ENCODE results near the gene PXDN. TPM values are rescaled to one million over a fixed set of nuclear protein-coding genes. Genes with fewer than 3 reads are reported as not detected.

PXDN gene
- total RNA-seq, 1 experiment from 2014 or later, result 96.1 TPM

DNA sequence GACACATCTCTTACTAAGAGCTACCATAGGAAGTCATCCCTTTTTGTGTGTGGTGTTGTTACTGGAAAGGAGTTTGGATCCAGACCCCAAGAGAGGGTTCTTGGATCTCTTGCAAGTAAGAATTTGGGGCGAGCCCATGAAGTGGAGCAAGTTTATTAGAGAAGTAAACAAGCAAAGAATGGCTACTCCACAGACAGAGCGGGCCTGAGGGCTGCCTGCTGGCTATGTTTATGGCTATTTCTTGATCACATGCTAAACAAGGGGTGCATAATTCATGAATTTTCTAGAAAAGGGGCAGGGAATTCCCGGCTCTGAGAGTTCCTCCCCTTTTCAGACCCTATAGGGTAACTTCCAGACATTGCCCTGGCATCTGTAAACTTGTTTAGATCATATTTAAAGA lies 30.6 kb upstream of the PXDN start:
- Mint-ChIP-seq H3K27ac (ENCODE audit: low read depth, unreplicated experiment) (no peak overlapping the region), H3K27me3 (ENCODE audit: insufficient read depth, unreplicated experiment) (peaks cover 24% of the 10 kb centered on the region), H3K4me3 (ENCODE audit: unreplicated experiment) (no peak overlapping the region), H3K4me1 (ENCODE audit: insufficient read depth, unreplicated experiment) (no peaks in the 10 kb centered on the region), H3K36me3 (ENCODE audit: insufficient read depth, unreplicated experiment) (no peaks in the 10 kb centered on the region), H3K9me3 (ENCODE audit: unreplicated experiment) (no peaks in the 10 kb centered on the region)
- CTCF ChIA-PET, result no interaction called here
- no TSS peak for BruUV-seq (replicated peaks)
- DNase-seq (ENCODE audit: unreplicated experiment), result no peak
- intact Hi-C loops (cut with micrococcal nuclease), result no loop called here
- TF ChIP-seq, protein P1, sequence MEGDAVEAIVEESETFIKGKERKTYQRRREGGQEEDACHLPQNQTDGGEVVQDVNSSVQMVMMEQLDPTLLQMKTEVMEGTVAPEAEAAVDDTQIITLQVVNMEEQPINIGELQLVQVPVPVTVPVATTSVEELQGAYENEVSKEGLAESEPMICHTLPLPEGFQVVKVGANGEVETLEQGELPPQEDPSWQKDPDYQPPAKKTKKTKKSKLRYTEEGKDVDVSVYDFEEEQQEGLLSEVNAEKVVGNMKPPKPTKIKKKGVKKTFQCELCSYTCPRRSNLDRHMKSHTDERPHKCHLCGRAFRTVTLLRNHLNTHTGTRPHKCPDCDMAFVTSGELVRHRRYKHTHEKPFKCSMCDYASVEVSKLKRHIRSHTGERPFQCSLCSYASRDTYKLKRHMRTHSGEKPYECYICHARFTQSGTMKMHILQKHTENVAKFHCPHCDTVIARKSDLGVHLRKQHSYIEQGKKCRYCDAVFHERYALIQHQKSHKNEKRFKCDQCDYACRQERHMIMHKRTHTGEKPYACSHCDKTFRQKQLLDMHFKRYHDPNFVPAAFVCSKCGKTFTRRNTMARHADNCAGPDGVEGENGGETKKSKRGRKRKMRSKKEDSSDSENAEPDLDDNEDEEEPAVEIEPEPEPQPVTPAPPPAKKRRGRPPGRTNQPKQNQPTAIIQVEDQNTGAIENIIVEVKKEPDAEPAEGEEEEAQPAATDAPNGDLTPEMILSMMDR (IDR thresholded peaks at IDR 0.05; ENCODE audit: unreplicated experiment), result no peak
- POLR2A ChIA-PET, result no interaction called here

DNA sequence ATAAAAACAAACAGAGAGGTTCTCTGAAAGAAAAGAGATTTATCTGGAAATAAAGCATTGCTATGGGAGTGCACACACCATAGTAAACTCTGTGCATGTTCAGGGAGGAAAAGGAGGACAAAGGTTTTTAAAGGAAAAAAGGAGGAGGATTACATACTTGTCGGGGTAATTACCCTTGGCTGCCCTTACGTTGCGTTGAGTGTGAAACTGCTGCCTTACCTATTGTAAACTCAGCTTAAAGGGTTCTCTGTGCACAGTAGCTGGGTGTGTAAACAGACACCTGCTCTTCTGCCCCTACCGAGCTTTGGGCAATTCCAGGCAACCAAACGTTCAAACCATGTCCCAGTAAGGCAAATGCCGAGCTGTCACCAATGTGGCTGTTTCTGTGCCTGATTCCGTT lies 29.6 kb upstream of the PXDN start:
- H3K27me3 Mint-ChIP-seq (ENCODE audit: insufficient read depth, unreplicated experiment), result peaks cover 15% of the 10 kb centered on the region
- H3K4me3 Mint-ChIP-seq (ENCODE audit: unreplicated experiment), result no peak overlapping the region
- DNase-seq (ENCODE audit: unreplicated experiment), result no peak
- H3K36me3 Mint-ChIP-seq (ENCODE audit: insufficient read depth, unreplicated experiment), result no peaks in the 10 kb centered on the region
- POLR2A ChIA-PET, result interaction anchor here (1.1 kb wide), 1 partner anchor 21 kb away, joined by 3 read pairs; no protein-coding TSS in a partner anchor
- H3K27ac Mint-ChIP-seq (ENCODE audit: low read depth, unreplicated experiment), result no peak overlapping the region
- TF ChIP-seq, protein P1 (IDR thresholded peaks at IDR 0.05; ENCODE audit: unreplicated experiment), result no peak
- BruUV-seq (replicated peaks), result no TSS peak
- CTCF ChIA-PET, result interaction anchor here (0.6 to 1.2 kb wide), 2 partner anchors 44 to 1589 kb away, joined by 4 read pairs; no protein-coding TSS in a partner anchor
- no peaks in the 10 kb centered on the region for H3K9me3 Mint-ChIP-seq (ENCODE audit: unreplicated experiment)
- H3K4me1 Mint-ChIP-seq (ENCODE audit: insufficient read depth, unreplicated experiment), result no peaks in the 10 kb centered on the region
- intact Hi-C loops (cut with micrococcal nuclease), result no loop called here

DNA sequence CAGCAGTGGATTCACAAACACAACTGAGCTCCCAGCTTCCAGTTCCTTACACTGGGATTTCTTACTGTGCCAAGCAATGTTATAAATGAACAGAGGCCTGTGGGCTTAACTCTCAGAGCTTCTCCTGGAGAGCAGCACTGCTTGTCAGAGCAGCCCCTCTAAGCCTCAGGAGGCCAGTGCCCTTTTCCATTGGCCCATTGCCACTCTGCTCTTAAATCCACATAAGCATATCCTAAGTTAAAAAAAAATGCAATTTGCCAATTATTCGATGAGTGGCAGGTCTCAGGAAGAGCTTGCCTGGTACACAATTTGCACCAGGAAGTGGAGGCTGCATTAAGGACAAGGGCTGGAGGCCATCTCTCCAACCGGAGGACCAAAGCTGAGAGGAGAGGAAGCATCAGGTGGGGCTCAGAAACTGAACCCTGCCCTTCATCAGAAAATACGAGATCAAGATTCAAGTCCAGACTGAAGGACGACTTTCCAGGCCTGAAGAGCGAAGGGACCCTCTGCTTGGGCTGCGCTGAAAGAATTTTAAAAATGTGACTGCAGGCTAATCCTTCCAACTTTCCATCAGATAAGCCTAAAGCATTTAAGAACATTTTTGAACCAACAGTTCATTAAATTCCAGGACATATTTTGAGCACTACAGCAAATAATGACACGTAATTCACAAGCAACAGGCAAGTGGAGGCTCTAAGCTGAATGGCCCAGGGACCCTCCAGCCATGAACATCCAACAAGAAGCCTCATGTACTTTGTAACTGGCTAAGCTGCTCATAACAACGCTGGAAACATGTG lies 28.4 kb upstream of the PXDN start:
- Mint-ChIP-seq H3K9me3 (ENCODE audit: unreplicated experiment) (no peaks in the 10 kb centered on the region), H3K27ac (ENCODE audit: low read depth, unreplicated experiment) (no peak overlapping the region), H3K27me3 (ENCODE audit: insufficient read depth, unreplicated experiment) (peaks cover 3% of the 10 kb centered on the region), H3K4me3 (ENCODE audit: unreplicated experiment) (no peak overlapping the region), H3K36me3 (ENCODE audit: insufficient read depth, unreplicated experiment) (no peaks in the 10 kb centered on the region), H3K4me1 (ENCODE audit: insufficient read depth, unreplicated experiment) (no peaks in the 10 kb centered on the region)
- CTCF ChIA-PET, result interaction anchor here (0.8 to 1.2 kb wide), 2 partner anchors 22 to 46 kb away, joined by 4 read pairs; no protein-coding TSS in a partner anchor
- BruUV-seq (replicated peaks), result no TSS peak
- TF ChIP-seq, protein P1 (IDR thresholded peaks at IDR 0.05; ENCODE audit: unreplicated experiment), result no peak
- POLR2A ChIA-PET, result interaction anchor here (1.1 kb wide), 1 partner anchor 23 kb away, joined by 3 read pairs; no protein-coding TSS in a partner anchor
- intact Hi-C loops (cut with micrococcal nuclease), result no loop called here
- DNase-seq (ENCODE audit: unreplicated experiment), result no peak

DNA sequence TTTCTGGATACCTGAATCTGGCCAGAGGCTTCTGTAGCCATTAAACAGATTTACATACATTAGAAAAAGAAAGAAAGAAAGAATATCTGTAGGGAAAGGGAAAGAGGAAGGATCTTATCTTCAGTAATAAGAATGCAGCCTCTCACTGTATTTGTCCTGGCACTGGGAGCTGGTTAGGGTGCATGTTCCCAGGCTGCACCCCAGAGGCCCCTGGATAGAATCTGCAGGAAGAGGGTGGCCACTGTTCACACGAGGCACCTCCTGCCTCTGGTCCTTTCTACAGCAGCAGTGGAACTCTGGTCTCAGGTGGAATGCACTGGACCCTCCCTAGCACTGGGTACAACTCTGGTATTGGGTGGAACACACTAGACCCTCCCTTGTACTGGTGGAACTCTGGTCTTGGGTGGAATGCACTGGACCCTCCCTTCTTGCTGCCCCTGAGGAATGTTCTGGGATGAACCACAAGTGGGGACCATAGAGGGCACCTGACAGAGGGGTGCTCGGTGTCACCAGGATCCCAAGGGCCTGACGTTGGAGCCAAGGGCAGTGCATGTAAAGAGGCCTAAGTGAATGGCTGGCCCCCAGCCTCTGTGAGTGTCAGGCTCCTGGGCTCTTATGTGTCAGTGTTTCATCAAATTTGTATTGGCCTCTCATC lies 27.4 kb upstream of the PXDN start:
- ChIA-PET CTCF (interaction anchor here (0.7 to 1.2 kb wide), 2 partner anchors 14 to 45 kb away, joined by 3 to 4 read pairs; no protein-coding TSS in a partner anchor), POLR2A (no interaction called here)
- Mint-ChIP-seq H3K4me3 (ENCODE audit: unreplicated experiment) (no peak overlapping the region), H3K4me1 (ENCODE audit: insufficient read depth, unreplicated experiment) (no peaks in the 10 kb centered on the region), H3K9me3 (ENCODE audit: unreplicated experiment) (no peaks in the 10 kb centered on the region), H3K36me3 (ENCODE audit: insufficient read depth, unreplicated experiment) (no peaks in the 10 kb centered on the region), H3K27ac (ENCODE audit: low read depth, unreplicated experiment) (no peak overlapping the region), H3K27me3 (ENCODE audit: insufficient read depth, unreplicated experiment) (no peaks in the 10 kb centered on the region)
- BruUV-seq (replicated peaks), result no TSS peak
- TF ChIP-seq, protein P1 (IDR thresholded peaks at IDR 0.05; ENCODE audit: unreplicated experiment), result no peak
- no peak for DNase-seq (ENCODE audit: unreplicated experiment)
- intact Hi-C loops (cut with micrococcal nuclease), result no loop called here
